CD14-positive monocyte (primary cell): Measurements from ENCODE around the gene C2CD5. TPM values are rescaled to one million over a fixed set of nuclear protein-coding genes. Genes with fewer than 3 reads are reported as not detected.

Source experiments
- DNase-seq, 3 donors: peaks; one replicate each; pipeline ENCODE4 v3.0.0-alpha.2; 2011 to 2022
- H2AFZ ChIP-seq: 2 replicates; pipeline ENCODE4 v1.6.0; 2012; ENCODE audit warnings: mild to moderate bottlenecking, low read depth, low read length, inconsistent platforms; ENCODE audit not compliant: insufficient read depth, poor library complexity, severe bottlenecking
- H3K27ac ChIP-seq, 2 donors: 1 replicate in 1 of 2; 2 replicates in 1 of 2; pipeline ENCODE4 v1.5.1; 2012 to 2013; ENCODE audit warnings: low read length in 2 of 2, control low read depth in 1 of 2, inconsistent platforms in 1 of 2, low read depth in 1 of 2, mild to moderate bottlenecking in 1 of 2
- H3K27me3 ChIP-seq, 2 donors: one replicate each; pipeline versions ENCODE4 v1.6.0 to v1.6.1; 2011 to 2013; ENCODE audit warnings: low read length in 2 of 2; ENCODE audit not compliant: control insufficient read depth in 2 of 2, insufficient read depth in 2 of 2
- H3K36me3 ChIP-seq, 2 donors: replicated peaks in 1 of 2; 1 replicate in 1 of 2; 2 replicates in 1 of 2; pipeline versions ENCODE4 v1.5.1 to v1.6.1; 2012 to 2013; ENCODE audit warnings: low read length in 2 of 2, control low read depth in 1 of 2, inconsistent platforms in 1 of 2, mild to moderate bottlenecking in 1 of 2; ENCODE audit not compliant: insufficient read depth in 2 of 2, control insufficient read depth in 1 of 2
- H3K4me1 ChIP-seq, 2 donors: 1 replicate in 1 of 2; 2 replicates in 1 of 2; pipeline versions ENCODE4 v1.5.1 to v1.6.1; 2012 to 2013; ENCODE audit warnings: low read length in 2 of 2, control low read depth in 1 of 2, inconsistent platforms in 1 of 2, mild to moderate bottlenecking in 1 of 2, moderate library complexity in 1 of 2; ENCODE audit not compliant: insufficient read depth in 2 of 2, control insufficient read depth in 1 of 2
- H3K4me2 ChIP-seq: replicated peaks from 2 replicates; pipeline ENCODE3; 2012; ENCODE audit warnings: low read length, moderate library complexity, mild to moderate bottlenecking; ENCODE audit not compliant: poor library complexity, severe bottlenecking; ENCODE audit errors: extremely low read depth
- H3K4me3 ChIP-seq, 3 experiments: fragments of 200-600 bp in 1 of 3; sonication (generic) in 1 of 3; replicated peaks in 1 of 3; 1 replicate in 2 of 3; 2 replicates in 1 of 3; pipeline ENCODE4 v1.5.1; 2011 to 2013; ENCODE audit warnings: low read length in 3 of 3, mild to moderate bottlenecking in 3 of 3, control low read depth in 2 of 3, low read depth in 2 of 3, inconsistent platforms in 1 of 3, moderate library complexity in 1 of 3
- H3K79me2 ChIP-seq: 2 replicates; pipeline ENCODE4 v1.6.0; 2012; ENCODE audit warnings: mild to moderate bottlenecking, control low read depth, inconsistent platforms, low read length, moderate library complexity; ENCODE audit not compliant: insufficient read depth
- H3K9ac ChIP-seq: 2 replicates; pipeline ENCODE4 v1.6.0; 2017; ENCODE audit warnings: low read length, mild to moderate bottlenecking; ENCODE audit not compliant: insufficient read depth, poor library complexity, severe bottlenecking
- H3K9me3 ChIP-seq, 2 donors: replicated peaks in 1 of 2; 1 replicate in 1 of 2; 2 replicates in 1 of 2; pipeline versions ENCODE4 v1.5.1 to v1.6.1; 2012 to 2013; ENCODE audit warnings: low read length in 2 of 2, control low read depth in 1 of 2; ENCODE audit not compliant: control insufficient read depth in 1 of 2, insufficient read depth in 1 of 2
- H4K20me1 ChIP-seq: 2 replicates; pipeline ENCODE4 v1.6.0; 2012; ENCODE audit warnings: mild to moderate bottlenecking, low read length, control low read depth, moderate library complexity; ENCODE audit not compliant: insufficient read depth
- H3K27ac Mint-ChIP-seq, 7 donors: one replicate each; pipeline ENCODE4 v1.8.0; 2020; ENCODE audit warnings: mild to moderate bottlenecking in 7 of 7, mixed read lengths in 7 of 7, moderate library complexity in 6 of 7, inconsistent platforms in 2 of 7
- H3K27me3 Mint-ChIP-seq, 3 donors: one replicate each; pipeline ENCODE4 v1.8.0; 2021 to 2022; ENCODE audit warnings: low read depth in 3 of 3, mild to moderate bottlenecking in 3 of 3, mixed read lengths in 3 of 3, moderate library complexity in 3 of 3, inconsistent platforms in 1 of 3
- H3K36me3 Mint-ChIP-seq, 2 donors: one replicate each; pipeline ENCODE4 v1.8.0; 2020; ENCODE audit warnings: mixed read lengths in 2 of 2, inconsistent platforms in 1 of 2, mild to moderate bottlenecking in 1 of 2
- H3K4me1 Mint-ChIP-seq: one replicate; pipeline ENCODE4 v1.8.0; 2020; ENCODE audit warnings: mild to moderate bottlenecking, mixed read lengths
- H3K4me3 Mint-ChIP-seq, 2 donors: one replicate each; pipeline ENCODE4 v1.8.0; 2020; ENCODE audit warnings: mild to moderate bottlenecking in 2 of 2, mixed read lengths in 2 of 2, moderate library complexity in 1 of 2
- H3K9me3 Mint-ChIP-seq, 7 donors: one replicate each; pipeline ENCODE4 v1.8.0; 2020 to 2022; ENCODE audit warnings: mixed read lengths in 7 of 7, mild to moderate bottlenecking in 6 of 7, moderate library complexity in 6 of 7, inconsistent platforms in 2 of 7
- WGBS: methylation state at CpG from one replicate; pipeline ENCODE4 v1.1.5; 2013; ENCODE audit warnings: missing lambda C conversion rate; ENCODE audit not compliant: insufficient coverage; 5-methylcytosine and 5-hydroxymethylcytosine counted together
- intact Hi-C, 2 donors: fragments of 100-400 bp; cut with micrococcal nuclease; formaldehyde crosslinking; loops; one replicate each; pipeline versions ENCODE4 v1.15.0 to v1.15.1; 2023
- polyA plus RNA-seq, 3 donors: library from polyadenylated mRNA; depleted of rRNA in 1 of 3; unstranded in 2 of 3; stranded (reverse) in 1 of 3; fragments of 300-500 nt in 2 of 3; fragments of >200 nt in 1 of 3; fragmentation: Illumina TruSeq in 2 of 3; gene quantifications; 1 replicate in 2 of 3; 2 replicates in 1 of 3; pipeline ENCODE4 v1.2.3, GENCODE V29; 2012 to 2021
- TF ChIP-seq, protein P1 (sequence below): fragments of 200-600 bp; IDR thresholded peaks from one replicate; pipeline ENCODE4 v1.8.0; 2022; ENCODE audit warnings: antibody characterized with exemption, mild to moderate bottlenecking

Gene C2CD5
- polyA plus RNA-seq, 3 donors, result 13.0 to 22.8 (median 13.6) TPM

DNA sequence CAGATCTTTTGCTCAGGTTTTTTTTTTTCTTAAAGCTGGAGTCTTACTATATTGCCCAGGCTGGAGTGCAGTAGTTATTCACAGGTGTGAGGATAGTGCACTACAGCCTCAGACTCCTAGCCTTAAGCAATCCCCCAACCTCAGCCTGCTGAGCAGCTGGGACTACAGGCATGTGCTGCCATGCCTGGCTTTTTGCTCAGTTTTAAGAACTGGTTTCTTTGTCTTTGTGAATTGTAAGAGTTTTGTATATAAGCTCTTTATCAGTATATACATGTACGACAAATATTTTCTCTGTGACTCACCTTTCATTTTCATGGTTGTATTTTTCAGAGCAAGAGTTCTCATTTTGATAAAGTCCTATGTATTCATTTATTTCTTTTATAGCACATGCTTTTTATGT is 33.3 kb upstream of the C2CD5 start:
- no CpG with 5 or more reads among the region's 1 CpG for WGBS
- H4K20me1 ChIP-seq, result no peaks in the 10 kb centered on the region
- DNase-seq, result no peak
- H3K36me3 Mint-ChIP-seq, result no peaks in the 10 kb centered on the region
- H3K9me3 Mint-ChIP-seq, result peaks cover 0 to 6% (median 2%) of the 10 kb centered on the region in 7 donors
- H3K79me2 ChIP-seq, result no peaks in the 10 kb centered on the region
- no peaks in the 10 kb centered on the region for H3K4me1 ChIP-seq
- H2AFZ ChIP-seq, result no peak overlapping the region
- no peak overlapping the region for H3K27ac Mint-ChIP-seq
- intact Hi-C loops, result no loop called here
- TF ChIP-seq, protein P1, sequence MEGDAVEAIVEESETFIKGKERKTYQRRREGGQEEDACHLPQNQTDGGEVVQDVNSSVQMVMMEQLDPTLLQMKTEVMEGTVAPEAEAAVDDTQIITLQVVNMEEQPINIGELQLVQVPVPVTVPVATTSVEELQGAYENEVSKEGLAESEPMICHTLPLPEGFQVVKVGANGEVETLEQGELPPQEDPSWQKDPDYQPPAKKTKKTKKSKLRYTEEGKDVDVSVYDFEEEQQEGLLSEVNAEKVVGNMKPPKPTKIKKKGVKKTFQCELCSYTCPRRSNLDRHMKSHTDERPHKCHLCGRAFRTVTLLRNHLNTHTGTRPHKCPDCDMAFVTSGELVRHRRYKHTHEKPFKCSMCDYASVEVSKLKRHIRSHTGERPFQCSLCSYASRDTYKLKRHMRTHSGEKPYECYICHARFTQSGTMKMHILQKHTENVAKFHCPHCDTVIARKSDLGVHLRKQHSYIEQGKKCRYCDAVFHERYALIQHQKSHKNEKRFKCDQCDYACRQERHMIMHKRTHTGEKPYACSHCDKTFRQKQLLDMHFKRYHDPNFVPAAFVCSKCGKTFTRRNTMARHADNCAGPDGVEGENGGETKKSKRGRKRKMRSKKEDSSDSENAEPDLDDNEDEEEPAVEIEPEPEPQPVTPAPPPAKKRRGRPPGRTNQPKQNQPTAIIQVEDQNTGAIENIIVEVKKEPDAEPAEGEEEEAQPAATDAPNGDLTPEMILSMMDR, result no peak
- H3K27ac ChIP-seq, result no peak overlapping the region
- peaks cover 0 to 1% (median 0%) of the 10 kb centered on the region in 3 donors for H3K27me3 Mint-ChIP-seq
- H3K4me2 ChIP-seq, result no peak overlapping the region
- H3K4me3 Mint-ChIP-seq, result no peak overlapping the region
- no peak overlapping the region for H3K9ac ChIP-seq
- H3K36me3 ChIP-seq, result no peaks in the 10 kb centered on the region
- no peaks in the 10 kb centered on the region for H3K4me1 Mint-ChIP-seq
- H3K4me3 ChIP-seq, result no peak overlapping the region
- H3K27me3 ChIP-seq, result no peaks in the 10 kb centered on the region
- H3K9me3 ChIP-seq, result no peaks in the 10 kb centered on the region

DNA sequence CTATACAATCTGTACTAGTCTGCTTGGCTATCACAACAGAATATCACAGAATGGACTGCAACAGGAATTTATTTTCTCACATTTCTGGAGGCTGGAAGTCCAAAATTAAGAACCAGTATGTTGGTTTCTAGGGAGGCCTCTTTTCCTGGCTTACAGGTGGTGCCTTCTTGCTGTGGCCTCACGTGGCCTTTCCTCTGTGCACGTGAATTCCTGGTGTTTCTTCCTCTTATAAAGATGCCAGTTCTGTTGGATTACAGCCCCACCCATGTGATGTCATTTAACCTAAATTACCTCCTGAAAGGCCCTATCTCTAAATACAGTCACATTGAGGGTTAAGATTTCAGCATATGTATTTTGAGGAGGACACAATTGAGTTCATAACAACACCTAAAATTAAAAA is 32.1 kb upstream of the C2CD5 start:
- TF ChIP-seq, protein P1, result no peak
- Histone ChIP-seq H3K27me3 (no peaks in the 10 kb centered on the region), H3K4me3 (no peak overlapping the region), H3K36me3 (no peaks in the 10 kb centered on the region), H4K20me1 (no peaks in the 10 kb centered on the region), H3K4me2 (no peak overlapping the region), H3K27ac (no peak overlapping the region), H3K79me2 (no peaks in the 10 kb centered on the region), H3K9me3 (no peaks in the 10 kb centered on the region), H3K4me1 (no peaks in the 10 kb centered on the region), H3K9ac (no peak overlapping the region), H2AFZ (no peak overlapping the region)
- DNase-seq, result no peak
- Mint-ChIP-seq H3K9me3 (peaks cover 0 to 6% (median 2%) of the 10 kb centered on the region in 7 donors), H3K36me3 (no peaks in the 10 kb centered on the region), H3K27me3 (peaks cover 0 to 1% (median 0%) of the 10 kb centered on the region in 3 donors), H3K4me1 (no peaks in the 10 kb centered on the region), H3K4me3 (no peak overlapping the region), H3K27ac (no peak overlapping the region)
- intact Hi-C loops, result no loop called here
- WGBS, result no CpG with 5 or more reads among the region's 2 CpGs
